Measurements from ENCODE around the gene CELA3A.

Gene CELA3A

GRCh38 chr1:22050330-22050729 lies 48.9 kb downstream of the CELA3A start:
- Histone ChIP-seq H3K36me3 (ENCODE audit: control insufficient read depth in 4 of 4, insufficient read depth in 4 of 4, low read length in 3 of 4) (no peaks in the 10 kb centered on the region), H3K27ac (ENCODE audit: insufficient read depth in 1 of 2, low read depth in 1 of 2, low read length in 2 of 2, poor library complexity in 1 of 2, severe bottlenecking in 2 of 2) (no peak overlapping the region), H3K4me1 (ENCODE audit: control extremely low read depth in 1 of 4, control insufficient read depth in 4 of 4, insufficient read depth in 4 of 4, low read length in 3 of 4) (peaks cover 9 to 26% (median 17%) of the 10 kb centered on the region in 4 experiments), H3K9me3 (ENCODE audit: control extremely low read depth in 1 of 5, control insufficient read depth in 4 of 5, insufficient read depth in 2 of 5, low read depth in 1 of 5, low read length in 4 of 5) (peaks cover 0 to 2% (median 0%) of the 10 kb centered on the region in 5 experiments), H3K27me3 (replicated peaks in 2 of 5; ENCODE audit: control insufficient read depth in 4 of 5, insufficient read depth in 5 of 5, low read length in 4 of 5) (no peaks in the 10 kb centered on the region), H3K4me3 (ENCODE audit: control insufficient read depth in 1 of 7, extremely low read depth in 1 of 7, insufficient read depth in 4 of 7, low read depth in 2 of 7, low read length in 6 of 7) (no peak overlapping the region)
- DNase-seq: no peak
- ChIA-PET POLR2A (no interaction called here), CTCF (interaction anchor here (1.4 to 2.2 kb wide), 4 partner anchors 9 to 26 kb away, joined by 3 to 10 read pairs (median 6); no protein-coding TSS in a partner anchor)
- WGBS (ENCODE audit: insufficient coverage): 100% methylated on average over 2 of the region's 3 CpGs

- DNase-seq: no peak
- no peaks in the 10 kb centered on the region for H3K9me3 ChIP-seq (ENCODE audit: control extremely low read depth in 1 of 5, control insufficient read depth in 4 of 5, insufficient read depth in 2 of 5, low read depth in 1 of 5, low read length in 4 of 5)
- ChIA-PET CTCF (interaction anchor here (0.9 to 2.3 kb wide), 5 partner anchors 10 to 24 kb away, joined by 3 to 10 read pairs (median 8); no protein-coding TSS in a partner anchor), POLR2A (interaction anchor here (0.9 to 2.7 kb wide), 5 partner anchors 9 to 29 kb away, joined by 3 to 42 read pairs (median 9); no protein-coding TSS in a partner anchor)
- H3K36me3 ChIP-seq (ENCODE audit: control insufficient read depth in 4 of 4, insufficient read depth in 4 of 4, low read length in 3 of 4): peaks cover 0 to 2% (median 2%) of the 10 kb centered on the region in 4 experiments
- H3K4me3 ChIP-seq (ENCODE audit: control insufficient read depth in 1 of 7, extremely low read depth in 1 of 7, insufficient read depth in 4 of 7, low read depth in 2 of 7, low read length in 6 of 7): peak overlapping the region in 1 of 7 experiments; percentile 97
- 87% methylated on average over 6 of the region's 13 CpGs for WGBS (ENCODE audit: insufficient coverage)
- H3K27me3 ChIP-seq (replicated peaks in 2 of 5; ENCODE audit: control insufficient read depth in 4 of 5, insufficient read depth in 5 of 5, low read length in 4 of 5): no peaks in the 10 kb centered on the region
- H3K4me1 ChIP-seq (ENCODE audit: control extremely low read depth in 1 of 4, control insufficient read depth in 4 of 4, insufficient read depth in 4 of 4, low read length in 3 of 4): peaks cover 14 to 36% (median 27%) of the 10 kb centered on the region in 4 experiments
- H3K27ac ChIP-seq (ENCODE audit: insufficient read depth in 1 of 2, low read depth in 1 of 2, low read length in 2 of 2, poor library complexity in 1 of 2, severe bottlenecking in 2 of 2): no peak overlapping the region
Measured at GRCh38 chr1:22051607-22052114, 50.2 kb downstream of the CELA3A start.

- Histone ChIP-seq H3K27ac (ENCODE audit: insufficient read depth in 1 of 2, low read depth in 1 of 2, low read length in 2 of 2, poor library complexity in 1 of 2, severe bottlenecking in 2 of 2) (peak within 1 kb of the TSS; percentile 94 to 97), H3K4me1 (ENCODE audit: control extremely low read depth in 1 of 4, control insufficient read depth in 4 of 4, insufficient read depth in 4 of 4, low read length in 3 of 4) (peaks cover 16 to 43% (median 33%) of the 10 kb centered on the region in 4 experiments), H3K36me3 (ENCODE audit: control insufficient read depth in 4 of 4, insufficient read depth in 4 of 4, low read length in 3 of 4) (peaks cover 0 to 4% (median 2%) of the 10 kb centered on the region in 4 experiments), H3K27me3 (replicated peaks in 2 of 5; ENCODE audit: control insufficient read depth in 4 of 5, insufficient read depth in 5 of 5, low read length in 4 of 5) (no peaks in the 10 kb centered on the region), H3K4me3 (ENCODE audit: control insufficient read depth in 1 of 7, extremely low read depth in 1 of 7, insufficient read depth in 4 of 7, low read depth in 2 of 7, low read length in 6 of 7) (peak within 1 kb of the TSS; percentile 78 to 97 (median 88)), H3K9me3 (ENCODE audit: control extremely low read depth in 1 of 5, control insufficient read depth in 4 of 5, insufficient read depth in 2 of 5, low read depth in 1 of 5, low read length in 4 of 5) (no peaks in the 10 kb centered on the region)
- ChIA-PET POLR2A (interaction anchor here (0.6 to 2.7 kb wide), 14 partner anchors 9 to 225 kb away, joined by 3 to 42 read pairs (median 4); no protein-coding TSS in a partner anchor), CTCF (interaction anchor here (0.9 to 2.3 kb wide), 6 partner anchors 11 to 25 kb away, joined by 3 to 10 read pairs (median 6); no protein-coding TSS in a partner anchor)
- peak; percentile 97 to 98 (median 98) for DNase-seq
- 29% methylated on average over 46 of the region's 81 CpGs for WGBS (ENCODE audit: insufficient coverage)
Measured at GRCh38 chr1:22052115-22053016, 50.9 kb downstream of the CELA3A start, which contains the start of gene CDC42. TSS of gene CDC42 (plus strand) at chr1:22052709. CDS start at chr1:22078479, 25,770 bp downstream.

- H3K27me3 ChIP-seq (replicated peaks in 2 of 5; ENCODE audit: control insufficient read depth in 4 of 5, insufficient read depth in 5 of 5, low read length in 4 of 5): no peaks in the 10 kb centered on the region
- peak overlapping the region; percentile 78 to 97 (median 88) for H3K4me3 ChIP-seq (ENCODE audit: control insufficient read depth in 1 of 7, extremely low read depth in 1 of 7, insufficient read depth in 4 of 7, low read depth in 2 of 7, low read length in 6 of 7)
- ChIA-PET POLR2A (interaction anchor here (0.6 to 2.7 kb wide), 13 partner anchors 10 to 361 kb away, joined by 3 to 42 read pairs (median 3); no protein-coding TSS in a partner anchor), CTCF (interaction anchor here (1.0 to 2.3 kb wide), 4 partner anchors 12 to 26 kb away, joined by 4 to 10 read pairs (median 6); no protein-coding TSS in a partner anchor)
- H3K4me1 ChIP-seq (ENCODE audit: control extremely low read depth in 1 of 4, control insufficient read depth in 4 of 4, insufficient read depth in 4 of 4, low read length in 3 of 4): peaks cover 20 to 50% (median 36%) of the 10 kb centered on the region in 4 experiments
- peak overlapping the region; percentile 94 to 97 for H3K27ac ChIP-seq (ENCODE audit: insufficient read depth in 1 of 2, low read depth in 1 of 2, low read length in 2 of 2, poor library complexity in 1 of 2, severe bottlenecking in 2 of 2)
- DNase-seq: peak; percentile 75 to 91 (median 90)
- WGBS (ENCODE audit: insufficient coverage): 0% methylated on average over 36 of the region's 70 CpGs
- no peaks in the 10 kb centered on the region for H3K9me3 ChIP-seq (ENCODE audit: control extremely low read depth in 1 of 5, control insufficient read depth in 4 of 5, insufficient read depth in 2 of 5, low read depth in 1 of 5, low read length in 4 of 5)
- H3K36me3 ChIP-seq (ENCODE audit: control insufficient read depth in 4 of 4, insufficient read depth in 4 of 4, low read length in 3 of 4): peaks cover 0 to 7% (median 6%) of the 10 kb centered on the region in 4 experiments
Measured at GRCh38 chr1:22053017-22053860, 51.8 kb downstream of the CELA3A start.

GRCh38 chr1:22053861-22054770 lies 52.7 kb downstream of the CELA3A start:
- peaks cover 0 to 8% (median 6%) of the 10 kb centered on the region in 4 experiments for H3K36me3 ChIP-seq (ENCODE audit: control insufficient read depth in 4 of 4, insufficient read depth in 4 of 4, low read length in 3 of 4)
- H3K4me3 ChIP-seq (ENCODE audit: control insufficient read depth in 1 of 7, extremely low read depth in 1 of 7, insufficient read depth in 4 of 7, low read depth in 2 of 7, low read length in 6 of 7): peak overlapping the region in 6 of 7 experiments; percentile 79 to 97 (median 88)
- CTCF ChIA-PET: interaction anchor here (1.0 to 2.1 kb wide), 5 partner anchors 11 to 31 kb away, joined by 3 to 8 read pairs (median 5); no protein-coding TSS in a partner anchor
- H3K9me3 ChIP-seq (ENCODE audit: control extremely low read depth in 1 of 5, control insufficient read depth in 4 of 5, insufficient read depth in 2 of 5, low read depth in 1 of 5, low read length in 4 of 5): no peaks in the 10 kb centered on the region
- peak in 2 of 3 donors; percentile 35 to 42 for DNase-seq
- H3K27ac ChIP-seq (ENCODE audit: insufficient read depth in 1 of 2, low read depth in 1 of 2, low read length in 2 of 2, poor library complexity in 1 of 2, severe bottlenecking in 2 of 2): peak overlapping the region; percentile 90 to 97
- WGBS (ENCODE audit: insufficient coverage): 89% methylated on average over 10 of the region's 19 CpGs
- peaks cover 20 to 47% (median 38%) of the 10 kb centered on the region in 4 experiments for H3K4me1 ChIP-seq (ENCODE audit: control extremely low read depth in 1 of 4, control insufficient read depth in 4 of 4, insufficient read depth in 4 of 4, low read length in 3 of 4)
- no peaks in the 10 kb centered on the region for H3K27me3 ChIP-seq (replicated peaks in 2 of 5; ENCODE audit: control insufficient read depth in 4 of 5, insufficient read depth in 5 of 5, low read length in 4 of 5)
- POLR2A ChIA-PET: interaction anchor here (0.6 to 2.7 kb wide), 6 partner anchors 12 to 360 kb away, joined by 3 to 42 read pairs (median 6); no protein-coding TSS in a partner anchor

Measured in common myeloid progenitor, CD34-positive (primary cell).